Lower leg skin (tissue), 3 donors: ENCODE measurements around the gene KRT16.
"Not testable (repeated sequence)": the region's sequence is repeated elsewhere in the genome, so short reads cannot be mapped to it uniquely, and the experiment has no call there.

Experiments
- CTCF ChIP-seq, 3 donors: fragments of 450-650 bp; IDR thresholded peaks; one replicate each; pipeline ENCODE4 v1.5.1; 2016; ENCODE audit warnings: antibody characterized with exemption in 3 of 3, mild to moderate bottlenecking in 3 of 3, moderate library complexity in 2 of 3
- POLR2A ChIP-seq, 2 donors: fragments of 450-650 bp; IDR thresholded peaks; one replicate each; pipeline ENCODE4 v1.6.1; 2016 to 2017; ENCODE audit warnings: antibody characterized with exemption in 2 of 2, mild to moderate bottlenecking in 1 of 2, moderate library complexity in 1 of 2

GRCh38 chr17:41619927-41620582, 7.5 kb upstream of the KRT16 start:
- not testable (repeated sequence) for TF ChIP-seq CTCF, POLR2A (IDR thresholded peaks at IDR 0.05)
